ENCODE results near the gene ANXA7.

GRCh38 chr10:73357821-73358220 lies 56.0 kb downstream of the ANXA7 start:
- TF ChIP-seq CTCF (IDR thresholded peaks at IDR 0.05) (no peak), POLR2A (IDR thresholded peaks at IDR 0.05) (no peak)
